ENCODE results near the gene ADAMTS7. TPM values are rescaled to one million over a fixed set of nuclear protein-coding genes. Genes with fewer than 3 reads are reported as not detected.
"Not testable (repeated sequence)": the region's sequence is repeated elsewhere in the genome, so short reads cannot be mapped to it uniquely, and the experiment has no call there.

Gene ADAMTS7
- total and polyA plus RNA-seq, 2 of the 13 experiments (the other 11 are each of a cell fraction or from before 2014, with no cell fraction given) = 0.09 to 0.12 TPM

GRCh38 chr15:78751602-78751979 is 59.7 kb downstream of the ADAMTS7 start:
- H3K4me2 ChIP-seq (ENCODE audit: low read depth, low read length) = no peak overlapping the region
- TF ChIP-seq LCORL (IDR thresholded peaks at IDR 0.05) = no peak
- no peak for TF ChIP-seq LCORL (CRISPR knock-in tag; IDR thresholded peaks at IDR 0.05)
- no peak for TF ChIP-seq ZNF367 (CRISPR knock-in tag; IDR thresholded peaks at IDR 0.05; ENCODE audit: borderline replicate concordance)
- TF ChIP-seq ZNF263 (CRISPR knock-in tag; IDR thresholded peaks at IDR 0.05) = no peak
- TF ChIP-seq ZNF329 (CRISPR knock-in tag; IDR thresholded peaks at IDR 0.05; ENCODE audit: low read depth) = no peak
- ATAC-seq (no peak), FAIRE-seq (no peak), DNase-seq (ENCODE audit: low spot score) (no peak)
- in situ Hi-C loops (cut with HindIII; ENCODE audit: extremely low pct_ligation_motif_present, low pct_unique_long_range_greater_than_20kb) = no loop called here
- no peak overlapping the region for H3K27ac ChIP-seq (ENCODE audit: extremely low read length, insufficient read depth, low read length)
- CTCF ChIA-PET (ENCODE audit: low intra/inter-chr PET ratio, low total read pairs) = interaction anchor here (1.2 kb wide), 1 partner anchor 133 kb away, joined by 13 read pairs; no protein-coding TSS in a partner anchor
- BruUV-seq (replicated peaks) = no TSS peak
- no peaks in the 10 kb centered on the region for H3K79me2 ChIP-seq (ENCODE audit: insufficient read depth, low read length)
- H3K4me1 ChIP-seq (ENCODE audit: insufficient read depth, low read length) = peaks cover 12% of the 10 kb centered on the region
- H3K27me3 ChIP-seq (ENCODE audit: control insufficient read depth in 1 of 2, insufficient read depth in 2 of 2, low read length in 2 of 2) = peaks cover 1 to 18% of the 10 kb centered on the region in 2 experiments; a peak in 4 of 5 replicates
- H3K9ac ChIP-seq (ENCODE audit: insufficient read depth, low read depth, low read length) = no peak overlapping the region
- H2AFZ ChIP-seq (ENCODE audit: low read length) = no peak overlapping the region
- no peak overlapping the region for H3K4me3 ChIP-seq (replicated peaks in 1 of 3; ENCODE audit: insufficient read depth in 1 of 3, low read depth in 2 of 3, low read length in 3 of 3)
- intact Hi-C loops (cut with micrococcal nuclease; ENCODE audit: unreplicated experiment) = loop anchor here (1.0 kb wide), 1 partner anchor 133 kb away; no protein-coding TSS in a partner anchor
- 28% methylated on average over 12 of the region's 13 CpGs for WGBS (ENCODE audit: low lambda C conversion rate)
- no peaks in the 10 kb centered on the region for H3K9me3 ChIP-seq (ENCODE audit: low read length)
- no peaks in the 10 kb centered on the region for H4K20me1 ChIP-seq (ENCODE audit: insufficient read depth, low read length)
- POLR2A ChIA-PET = no interaction called here
- no peaks in the 10 kb centered on the region for H3K36me3 ChIP-seq (replicated peaks in 1 of 2; ENCODE audit: control insufficient read depth in 1 of 2, insufficient read depth in 2 of 2, low read length in 2 of 2)

GRCh38 chr15:78750974-78751601 is 60.2 kb downstream of the ADAMTS7 start:
- intact Hi-C loops (cut with micrococcal nuclease; ENCODE audit: unreplicated experiment) = loop anchor here (1.0 kb wide), 1 partner anchor 133 kb away; no protein-coding TSS in a partner anchor
- BruUV-seq (replicated peaks); in situ Hi-C loops (cut with HindIII; ENCODE audit: extremely low pct_ligation_motif_present, low pct_unique_long_range_greater_than_20kb): not testable (repeated sequence)
- peak; percentile 34 for TF ChIP-seq XRCC5 (optimal IDR thresholded peaks at IDR 0.05; ENCODE audit: low read length)
- peak; percentile 35 for TF ChIP-seq ZNF687 (CRISPR knock-in tag; IDR thresholded peaks at IDR 0.05)
- peak; percentile 43; the same call in 1 of the 2 replicates for TF ChIP-seq MAZ (IDR thresholded peaks at IDR 0.05; ENCODE audit: borderline replicate concordance, low read depth, low read length)
- peak; percentile 46; the same call in 1 of the 2 replicates for TF ChIP-seq MAZ (CRISPR knock-in tag; IDR thresholded peaks at IDR 0.05; ENCODE audit: low read depth)
- peak; percentile 29; the same call in 1 of the 2 replicates for TF ChIP-seq KDM2A (CRISPR knock-in tag; IDR thresholded peaks at IDR 0.05; ENCODE audit: borderline replicate concordance, low read depth)
- TF ChIP-seq GABPB1 (CRISPR knock-in tag; IDR thresholded peaks at IDR 0.05) = peak; percentile 45; the same call in 1 of the 2 replicates
- TF ChIP-seq DRAP1 (CRISPR knock-in tag; IDR thresholded peaks at IDR 0.05) = peak; percentile 35; the same call in 1 of the 2 replicates
- peak; percentile 67; the same call in 1 of the 2 replicates for TF ChIP-seq SP4 (CRISPR knock-in tag; IDR thresholded peaks at IDR 0.05)
- TF ChIP-seq HNRNPL (IDR thresholded peaks at IDR 0.05; ENCODE audit: low read depth, low read length) = 0 out of 2 replicates have a peak, but pooled peaks have one; percentile 27

More at GRCh38 chr15:78750974-78751601, 60.2 kb downstream of the ADAMTS7 start:
- H3K27ac ChIP-seq (ENCODE audit: extremely low read length, insufficient read depth, low read length); H2AFZ ChIP-seq (ENCODE audit: low read length); H3K36me3 ChIP-seq (replicated peaks in 1 of 2; ENCODE audit: control insufficient read depth in 1 of 2, insufficient read depth in 2 of 2, low read length in 2 of 2); POLR2A ChIA-PET; H3K9me3 ChIP-seq (ENCODE audit: low read length); H3K4me3 ChIP-seq (replicated peaks in 1 of 3; ENCODE audit: insufficient read depth in 1 of 3, low read depth in 2 of 3, low read length in 3 of 3); H3K9ac ChIP-seq (ENCODE audit: insufficient read depth, low read depth, low read length); H3K79me2 ChIP-seq (ENCODE audit: insufficient read depth, low read length); H4K20me1 ChIP-seq (ENCODE audit: insufficient read depth, low read length): not testable (repeated sequence)
- ATAC-seq (peak; percentile 92), DNase-seq (ENCODE audit: low spot score) (peak; percentile 74), FAIRE-seq (peak; percentile 36)
- CTCF ChIA-PET (ENCODE audit: low intra/inter-chr PET ratio, low total read pairs) = interaction anchor here (0.8 to 1.2 kb wide), 2 partner anchors 112 to 133 kb away, joined by 5 to 13 read pairs; no protein-coding TSS in a partner anchor
- 40% methylated on average over 3 of the region's 28 CpGs for WGBS (ENCODE audit: low lambda C conversion rate)
- Histone ChIP-seq H3K4me1 (ENCODE audit: insufficient read depth, low read length) (peaks cover 12% of the 10 kb centered on the region), H3K4me2 (ENCODE audit: low read depth, low read length) (peak overlapping the region; percentile 36; the same call in 1 of the 2 replicates), H3K27me3 (ENCODE audit: control insufficient read depth in 1 of 2, insufficient read depth in 2 of 2, low read length in 2 of 2) (peaks cover 1 to 18% of the 10 kb centered on the region in 2 experiments; a peak in 4 of 5 replicates)
